ENCODE measurements around the gene KBTBD4.
"Not testable (repeated sequence)": the region's sequence is repeated elsewhere in the genome, so short reads cannot be mapped to it uniquely, and the experiment has no call there.

The KBTBD4 gene

DNA sequence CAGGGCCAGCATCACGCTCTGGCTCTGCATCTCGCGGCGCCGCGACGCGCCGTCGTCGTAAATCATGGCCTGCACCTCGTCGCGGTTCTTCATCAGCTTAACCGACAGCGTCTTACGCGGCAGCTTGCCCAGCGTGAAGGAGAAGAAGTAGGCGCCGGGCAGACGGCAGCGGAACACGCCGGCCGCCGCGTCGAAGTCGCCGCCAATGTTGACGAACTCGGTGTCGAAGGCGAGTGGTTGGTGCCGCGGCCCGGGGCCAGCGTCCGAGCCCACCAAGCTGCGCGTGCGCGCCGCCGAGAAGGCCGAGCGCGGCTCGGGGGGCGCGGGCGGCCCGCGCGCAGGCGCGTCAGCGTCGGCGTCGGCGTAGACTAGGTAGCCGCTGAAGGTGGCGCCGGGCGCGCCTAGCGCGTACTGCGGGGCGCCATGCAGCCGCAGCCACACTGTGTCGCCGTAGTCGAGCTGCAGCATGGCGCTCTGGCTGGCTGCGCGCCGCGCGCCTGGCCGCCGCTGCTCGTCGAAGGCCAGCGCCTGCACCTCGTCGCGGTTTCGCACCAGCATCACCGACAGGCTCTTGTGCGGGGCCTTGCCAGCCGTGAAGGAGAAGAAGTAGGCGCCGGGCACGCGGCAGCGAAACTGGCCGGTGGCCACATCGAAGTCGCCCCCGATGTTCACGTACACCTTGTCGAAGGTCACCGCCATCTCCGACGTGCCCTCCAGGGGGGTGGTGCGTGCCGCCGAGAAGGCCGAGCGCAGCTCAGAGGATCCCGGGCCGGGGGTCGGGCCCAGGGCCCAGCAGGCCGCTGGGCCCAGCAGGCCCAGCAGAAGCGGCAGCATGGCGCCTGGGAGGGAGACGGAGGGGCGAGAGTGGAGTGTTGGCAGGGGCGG, 11.4 kb upstream of the KBTBD4 start:
- no peak for DNase-seq

DNA sequence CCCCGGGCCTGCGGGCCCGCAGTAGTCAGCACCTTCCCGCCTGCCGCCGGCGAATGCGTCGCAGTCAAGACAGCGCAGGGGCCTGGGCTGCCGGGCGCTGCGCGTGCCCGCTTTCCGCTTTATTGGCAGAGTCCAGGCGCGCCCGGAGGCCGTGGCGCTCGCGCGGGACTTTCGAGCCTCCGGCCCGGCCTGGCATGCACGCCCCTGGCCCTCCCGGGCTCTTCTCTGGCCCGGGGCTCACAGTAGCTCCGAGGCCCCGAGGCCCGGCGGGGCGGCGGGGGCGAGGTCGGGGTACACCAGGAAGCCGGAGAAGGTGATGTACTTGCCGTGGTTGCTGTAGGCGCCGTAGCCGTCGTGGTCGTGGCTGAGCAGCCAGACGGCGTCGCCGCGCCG, 10.8 kb upstream of the KBTBD4 start:
- DNase-seq: no peak

DNA sequence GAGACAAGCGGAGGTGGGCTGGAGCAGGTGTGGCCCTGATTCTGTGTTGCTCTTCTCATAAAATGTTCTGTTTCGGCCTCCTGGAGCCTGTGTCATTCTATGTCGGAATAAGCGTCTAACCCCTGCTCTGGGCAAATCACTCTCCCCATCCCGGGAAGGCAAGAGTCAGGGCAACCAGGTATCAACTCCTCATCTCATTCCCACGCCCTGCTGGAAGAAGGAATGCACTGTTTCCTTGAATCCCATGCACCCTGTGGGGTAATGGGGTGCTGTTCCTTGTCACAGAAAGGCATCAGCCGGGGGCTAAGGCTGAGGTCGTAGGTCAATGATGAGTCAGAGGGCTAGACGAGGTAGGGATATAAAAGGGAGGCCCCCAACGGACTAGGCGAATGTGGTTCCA, 10.3 kb upstream of the KBTBD4 start:
- no peak for DNase-seq

DNA sequence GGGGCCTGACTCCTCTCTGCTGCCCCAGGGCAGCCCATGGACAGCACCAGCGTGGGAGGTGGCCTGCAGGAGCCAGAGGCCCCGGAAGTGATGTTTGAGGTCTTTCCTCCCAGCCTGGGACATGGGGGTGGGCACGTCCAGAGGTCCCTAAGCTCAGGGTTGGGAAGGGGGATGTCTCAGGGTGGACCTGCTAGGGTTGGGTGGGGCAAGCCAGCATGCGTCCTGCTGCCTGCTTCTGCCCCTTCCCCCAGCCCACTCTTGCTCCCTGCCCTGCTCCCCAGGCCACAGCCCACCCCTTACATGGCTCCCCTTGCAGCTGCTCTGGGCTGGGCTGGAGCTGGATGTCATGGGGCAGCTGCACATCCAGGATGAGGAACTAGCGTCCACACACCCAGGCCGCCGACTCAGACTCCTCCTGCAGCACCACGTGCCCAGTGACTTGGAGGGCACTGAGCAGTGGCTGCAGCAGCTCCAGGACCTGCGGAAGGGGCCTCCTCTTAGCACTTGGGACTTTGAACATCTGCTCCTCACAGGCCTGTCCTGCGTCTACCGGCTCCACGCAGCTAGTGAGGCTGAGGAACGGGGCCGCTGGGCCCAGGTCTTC, 9.1 kb upstream of the KBTBD4 start:
- DNase-seq: no peak

DNA sequence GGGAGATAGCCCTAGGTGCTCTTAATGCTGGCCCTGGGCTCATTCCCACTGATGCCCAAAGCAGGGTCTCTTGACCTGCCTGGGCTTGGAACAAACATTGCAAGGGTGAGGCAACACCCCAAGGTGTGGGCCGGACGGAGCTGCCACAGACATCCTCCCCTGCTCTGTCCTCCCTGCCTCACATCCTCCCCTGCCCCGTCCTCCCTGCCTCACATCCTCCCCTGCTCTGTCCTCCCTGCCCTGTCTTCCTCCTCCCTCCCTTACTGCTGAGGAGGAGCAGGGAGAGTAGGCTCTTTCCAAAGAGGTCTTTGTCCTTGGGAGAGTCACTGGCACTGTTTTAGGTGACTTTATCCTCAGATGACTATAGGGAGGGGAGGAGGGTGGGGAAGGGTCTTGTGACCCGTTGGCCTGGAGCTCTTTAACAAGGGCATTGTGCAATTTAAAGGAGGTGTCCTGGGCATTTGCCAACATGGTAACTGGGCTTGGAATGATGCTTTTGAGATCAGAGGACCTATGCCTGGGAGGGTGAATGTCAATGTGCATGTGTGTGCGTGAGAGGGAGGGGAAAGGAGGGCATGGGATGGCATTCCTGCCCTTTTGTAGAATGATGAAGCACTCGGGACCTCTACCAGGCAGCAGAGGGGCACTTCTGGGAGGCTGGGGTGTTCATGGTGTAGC, 8.4 kb upstream of the KBTBD4 start:
- DNase-seq: no peak

DNA sequence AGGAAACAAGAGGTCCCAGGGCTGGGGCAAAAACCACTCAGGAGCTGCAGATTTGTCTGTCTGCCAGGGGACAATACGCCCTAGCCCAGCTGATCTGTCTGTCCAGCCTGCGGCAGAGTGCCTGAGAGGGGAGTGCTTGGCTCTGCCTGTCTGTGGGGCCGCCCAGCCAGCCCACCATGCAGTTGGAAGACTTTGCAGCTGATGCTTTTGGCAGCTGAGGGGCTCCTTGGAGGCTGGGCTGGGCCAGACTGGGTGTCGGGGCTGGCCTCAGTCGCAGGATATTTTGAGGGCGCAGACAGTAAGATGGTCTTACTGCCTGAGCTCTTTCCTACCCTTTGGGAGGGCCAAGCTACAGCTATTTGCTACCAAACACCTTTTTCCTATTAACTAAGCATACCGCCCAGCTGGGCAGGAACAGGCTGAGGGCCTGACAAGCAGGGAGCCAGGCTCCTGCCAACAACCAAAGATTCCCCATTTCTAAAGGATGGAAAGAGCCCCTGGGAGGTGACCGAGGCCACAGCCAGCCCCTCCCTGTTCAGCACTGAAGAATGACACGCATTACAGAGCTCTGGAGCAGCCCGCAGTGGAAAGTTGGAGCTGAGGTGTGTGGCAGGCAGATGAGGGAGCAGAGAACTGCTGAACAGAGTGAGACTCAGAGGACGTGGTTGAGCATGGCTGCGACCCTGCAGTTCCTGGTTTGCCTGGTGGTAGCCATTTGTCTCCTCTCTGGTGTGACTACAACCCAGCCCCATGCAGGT, 7.5 kb upstream of the KBTBD4 start, which contains the start of gene FAM180B:
Gene FAM180B (plus strand): TSS at position 581 of the 758 bp plus-strand sequence. CDS start 91 bp downstream, at position 672.
- DNase-seq: no peak

DNA sequence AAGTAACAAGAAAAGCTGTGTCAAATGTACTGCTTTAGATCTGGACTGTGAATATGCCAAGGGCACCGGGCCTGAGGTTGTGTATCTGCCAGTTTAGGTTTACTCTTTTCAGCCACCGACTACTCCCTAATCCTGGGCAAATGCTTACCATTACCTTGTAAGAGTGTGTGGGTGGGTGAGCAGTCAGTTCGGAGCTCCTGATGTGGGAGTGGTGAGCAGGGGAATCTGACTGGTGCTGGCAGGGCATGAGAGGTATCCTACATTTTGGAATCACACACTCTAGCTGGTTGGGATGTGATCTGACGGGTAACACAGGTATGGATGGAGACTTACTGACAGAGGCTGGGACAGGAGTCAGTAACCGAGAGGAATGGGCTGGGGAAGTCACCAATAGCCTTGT, 5.1 kb upstream of the KBTBD4 start:
- DNase-seq: no peak

DNA sequence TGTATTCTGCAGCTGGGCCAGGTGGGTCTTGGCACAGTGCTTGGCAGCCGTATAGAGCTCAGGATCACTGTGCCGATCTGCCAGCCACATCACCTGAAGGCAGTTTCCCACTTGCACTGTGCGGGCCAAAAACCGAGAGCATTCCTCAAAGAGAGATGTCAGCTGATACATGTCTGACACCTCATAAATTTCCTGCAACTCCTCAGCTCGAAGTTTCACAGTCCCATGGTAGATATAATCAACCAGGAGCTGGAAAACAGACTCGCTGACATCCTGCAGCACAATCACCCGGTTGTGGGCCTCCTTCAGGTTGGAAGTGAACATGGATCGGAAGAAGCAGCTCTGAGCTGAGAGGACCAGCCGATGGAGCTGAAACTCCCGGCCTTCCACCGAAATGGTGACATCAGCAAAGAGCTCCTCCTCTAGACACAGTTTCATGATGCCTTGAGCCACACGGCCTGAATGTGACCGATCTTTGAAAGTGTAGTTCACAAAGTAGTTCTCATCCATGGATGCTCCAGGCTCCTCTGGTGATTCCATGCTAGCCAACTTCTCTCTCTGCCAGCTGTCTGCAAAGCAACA, 1.2 kb downstream of the KBTBD4 start:
- no peak for DNase-seq

DNA sequence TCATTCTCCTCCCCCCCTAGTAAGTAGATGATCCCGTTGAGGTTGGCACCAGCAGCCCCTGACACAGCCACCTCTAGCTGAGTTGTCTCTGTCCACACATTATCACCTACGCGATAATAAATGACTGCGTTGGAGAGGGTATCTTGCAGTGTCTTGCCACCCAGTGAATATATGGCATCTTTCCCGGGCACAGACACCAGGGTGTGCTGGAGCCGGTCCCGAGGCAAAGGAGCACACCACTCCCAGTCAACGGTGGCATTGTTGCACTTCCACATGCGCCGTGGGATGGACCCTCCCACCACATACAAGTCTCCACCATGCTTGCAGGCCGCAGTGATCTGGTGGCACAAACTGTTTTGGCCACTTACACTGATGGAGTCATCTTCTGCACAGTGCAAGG, 5.4 kb downstream of the KBTBD4 start:
- DNase-seq: no peak

DNA sequence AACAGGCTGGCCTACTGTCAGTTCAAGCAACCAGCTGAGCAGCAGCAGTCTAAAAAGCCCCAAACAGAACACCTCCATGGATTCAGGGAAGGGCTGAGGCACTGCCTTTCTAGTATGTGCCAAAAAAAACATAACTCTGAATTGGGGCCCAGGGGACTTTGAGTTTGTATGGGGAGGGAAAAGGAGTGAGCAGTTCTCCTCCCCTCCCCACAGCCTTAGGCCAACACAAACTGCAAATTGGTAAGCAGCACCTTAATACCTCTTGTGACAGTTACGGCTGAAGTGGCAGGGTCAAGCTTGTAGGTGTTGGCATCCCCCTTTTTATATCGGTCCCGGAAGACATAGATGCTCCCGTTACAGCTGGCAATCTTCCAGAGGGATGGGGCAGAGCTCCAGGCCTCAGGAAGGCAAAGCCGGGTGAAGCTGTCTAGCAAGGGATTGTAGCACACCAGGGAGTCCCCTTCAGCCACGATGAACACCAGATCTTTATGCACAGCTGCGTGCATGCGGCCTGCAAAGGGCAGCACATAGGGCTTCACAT, 6.0 kb downstream of the KBTBD4 start:
- no peak for DNase-seq

DNA sequence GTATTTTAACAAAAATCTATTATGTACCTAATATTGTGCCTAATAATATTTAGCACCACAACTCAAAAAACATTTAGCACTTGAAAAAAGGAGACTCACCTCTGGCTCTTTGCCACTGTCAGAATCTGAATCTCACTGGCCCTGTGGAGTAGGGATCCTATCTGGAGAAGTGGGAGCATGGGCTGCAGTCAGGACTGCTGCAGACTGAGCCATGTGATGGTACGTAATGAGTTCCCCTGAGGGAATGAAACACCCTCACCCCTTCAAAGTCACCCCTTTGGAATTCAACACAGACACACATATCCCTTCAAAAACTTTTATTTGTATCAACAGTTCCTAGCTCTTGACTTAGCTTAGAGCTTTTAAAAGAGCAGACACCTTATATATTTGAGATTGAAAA, 6.9 kb downstream of the KBTBD4 start:
- no peak for DNase-seq

DNA sequence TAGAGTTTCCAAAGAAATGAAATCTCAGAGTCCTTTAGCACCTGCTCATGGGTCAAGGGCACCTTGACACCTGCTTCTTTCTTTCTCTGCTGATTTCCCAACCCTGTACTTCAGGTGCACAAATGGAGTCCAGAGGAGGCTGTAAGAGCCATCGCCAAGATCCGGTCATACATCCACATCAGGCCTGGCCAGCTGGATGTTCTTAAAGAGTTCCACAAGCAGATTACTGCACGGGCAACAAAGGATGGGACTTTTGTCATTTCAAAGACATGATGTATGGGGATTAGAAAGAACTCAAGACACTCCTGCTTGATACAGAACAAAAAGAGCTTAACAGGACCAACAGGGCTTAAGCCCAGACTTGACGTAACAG, 7.4 kb downstream of the KBTBD4 start:
- DNase-seq: no peak

DNA sequence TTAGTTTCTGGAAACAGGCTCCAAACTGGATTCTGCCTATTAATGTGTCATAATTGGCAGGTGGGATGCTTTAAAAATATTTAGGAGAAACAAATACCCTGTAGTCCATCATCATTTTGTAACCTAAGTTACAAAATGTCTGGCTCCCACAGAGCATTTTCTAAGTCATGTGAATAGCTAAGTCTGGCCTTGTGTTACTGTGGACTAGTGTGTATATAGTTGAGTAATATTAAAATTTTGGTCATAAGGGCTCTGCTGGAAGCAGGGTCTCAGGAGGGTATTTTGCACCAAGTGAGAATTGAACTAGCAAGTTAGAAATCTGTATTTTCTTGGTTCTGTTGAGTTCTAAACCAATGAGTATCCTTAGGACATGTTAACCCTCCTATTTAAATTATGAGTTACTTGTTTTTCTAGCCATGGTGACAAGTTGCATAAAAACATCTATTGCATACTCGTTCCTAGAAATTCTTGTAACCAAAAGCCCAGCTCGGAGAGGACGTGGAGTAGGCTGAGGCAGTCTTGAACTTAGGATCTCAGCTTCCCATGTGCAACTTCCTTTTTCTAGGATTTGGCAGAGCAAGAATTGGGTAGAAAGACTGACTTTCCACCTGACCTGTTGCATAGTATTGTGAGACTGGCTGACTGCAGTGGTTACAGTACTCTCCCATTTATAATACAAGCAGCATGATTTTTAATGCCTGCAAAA, 8.0 kb downstream of the KBTBD4 start:
- DNase-seq: no peak

DNA sequence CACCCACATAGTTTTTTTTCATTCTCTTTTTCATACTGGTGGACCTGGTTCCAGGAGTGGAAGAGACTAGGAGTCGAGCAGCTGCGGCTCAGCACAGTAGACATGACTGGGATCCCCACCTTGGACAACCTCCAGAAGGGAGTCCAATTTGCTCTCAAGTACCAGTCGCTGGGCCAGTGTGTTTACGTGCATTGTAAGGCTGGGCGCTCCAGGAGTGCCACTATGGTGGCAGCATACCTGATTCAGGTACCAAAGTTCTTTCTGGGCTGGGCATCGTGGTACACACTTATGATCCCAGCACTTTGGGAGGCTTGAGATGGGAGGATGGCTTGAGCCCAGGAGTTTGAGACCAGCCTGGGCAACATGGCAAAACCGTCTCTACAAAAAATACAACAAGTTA, 9.1 kb downstream of the KBTBD4 start:
- no peak for DNase-seq

DNA sequence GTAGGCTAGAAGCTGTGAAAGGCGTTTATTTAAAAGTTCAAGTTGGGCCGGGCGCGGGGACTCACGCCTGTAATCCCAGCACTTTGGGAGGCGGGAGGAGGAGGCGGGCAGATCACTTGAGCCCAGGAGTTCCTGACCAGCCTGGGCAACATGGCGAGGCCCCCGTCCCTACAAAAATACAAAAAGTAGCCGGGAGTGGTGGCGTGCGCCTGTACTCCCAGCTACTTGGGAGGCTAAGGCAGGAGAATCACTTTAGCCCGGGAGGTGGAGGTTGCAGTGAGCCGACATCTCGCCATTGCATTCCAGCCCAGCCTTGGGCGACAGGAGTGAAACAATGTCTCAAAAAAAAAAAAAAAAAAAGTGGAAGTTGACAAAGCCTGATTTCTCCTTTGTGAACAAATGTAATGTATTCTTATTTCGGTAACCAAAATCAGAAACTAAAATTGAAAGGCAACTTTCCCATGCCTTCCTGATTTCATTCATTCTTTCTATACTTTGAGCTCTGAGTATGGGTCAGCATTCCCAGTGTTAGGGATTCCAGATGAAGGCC, 12.5 kb downstream of the KBTBD4 start:
- DNase-seq: peak; percentile 34

DNA sequence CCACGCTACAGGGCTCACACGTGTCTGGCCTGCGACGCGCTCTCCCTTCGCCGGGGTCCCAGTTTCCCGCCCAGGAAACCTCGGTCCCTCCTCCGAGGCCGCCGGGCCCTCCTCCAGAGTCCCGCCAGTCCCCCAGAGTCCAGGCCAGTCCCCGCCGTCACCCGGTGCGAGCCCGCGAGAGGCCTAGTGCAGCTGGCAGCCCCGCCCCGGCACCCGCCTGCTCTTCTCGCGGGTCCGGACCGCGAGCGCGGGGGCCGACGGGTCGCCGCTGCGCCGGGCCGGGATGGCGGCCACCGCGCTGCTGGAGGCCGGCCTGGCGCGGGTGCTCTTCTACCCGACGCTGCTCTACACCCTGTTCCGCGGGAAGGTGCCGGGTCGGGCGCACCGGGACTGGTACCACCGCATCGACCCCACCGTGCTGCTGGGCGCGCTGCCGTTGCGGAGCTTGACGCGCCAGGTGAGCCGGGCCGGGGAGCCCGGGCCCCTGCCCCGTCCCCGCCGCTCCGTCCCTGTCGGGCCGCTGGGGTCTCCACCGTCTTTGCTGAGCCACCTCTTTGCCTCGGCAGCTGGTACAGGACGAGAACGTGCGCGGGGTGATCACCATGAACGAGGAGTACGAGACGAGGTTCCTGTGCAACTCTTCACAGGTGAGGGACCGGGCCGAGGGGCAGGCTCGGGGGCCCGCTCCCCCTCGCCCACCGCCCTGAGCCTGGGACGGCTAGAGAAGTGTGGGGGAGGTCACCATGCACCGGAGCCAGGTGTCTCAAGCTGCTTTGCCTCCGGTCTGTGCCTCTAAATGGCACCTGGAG, 13.2 kb downstream of the KBTBD4 start, which contains the start of gene PTPMT1:
Gene PTPMT1 (plus strand): TSS at position 260 of the 809 bp plus-strand sequence. CDS start 24 bp downstream, at position 284.
- peak; percentile 80 for DNase-seq

DNA sequence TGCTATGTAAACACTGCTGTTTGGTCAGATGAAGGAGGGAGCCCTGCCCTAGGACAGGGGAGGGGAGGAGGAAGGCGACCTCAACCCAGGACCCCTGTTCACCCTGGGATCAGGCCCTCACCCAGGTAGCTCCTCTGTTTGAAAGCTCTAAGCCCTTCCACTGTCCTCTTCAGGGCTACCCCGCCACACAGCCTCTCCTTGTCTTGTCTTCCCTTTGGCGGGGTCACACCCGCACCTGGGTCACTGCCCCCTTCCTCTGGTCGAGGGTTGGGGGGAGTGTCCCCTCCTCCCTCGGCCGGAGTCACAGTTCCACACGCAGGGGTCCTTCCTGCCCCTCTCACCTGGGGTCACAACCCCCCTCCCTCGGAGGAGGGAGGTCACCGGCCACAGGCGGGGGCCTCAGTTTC, 13.8 kb downstream of the KBTBD4 start:
- no peak for DNase-seq

DNA sequence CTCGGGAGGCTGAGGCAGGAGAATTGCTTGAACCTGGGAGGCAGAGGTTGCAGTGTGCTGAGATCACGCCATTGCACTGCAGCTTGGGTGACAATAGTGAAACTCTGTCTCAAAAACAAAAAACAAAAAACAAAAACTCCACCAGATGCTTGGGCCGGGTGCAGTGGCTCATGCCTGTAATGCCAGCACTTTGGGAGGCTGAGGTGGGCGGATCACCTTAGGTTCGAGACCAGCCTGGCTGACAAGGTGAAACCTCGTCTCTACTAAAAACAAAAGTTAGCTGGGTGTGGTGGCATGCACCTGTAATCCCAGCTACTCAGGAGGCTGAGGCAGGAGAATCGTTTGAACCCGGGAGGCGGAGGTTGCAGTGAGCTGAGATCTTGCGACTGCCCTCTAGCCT, 14.4 kb downstream of the KBTBD4 start:
- DNase-seq: not testable (repeated sequence)

DNA sequence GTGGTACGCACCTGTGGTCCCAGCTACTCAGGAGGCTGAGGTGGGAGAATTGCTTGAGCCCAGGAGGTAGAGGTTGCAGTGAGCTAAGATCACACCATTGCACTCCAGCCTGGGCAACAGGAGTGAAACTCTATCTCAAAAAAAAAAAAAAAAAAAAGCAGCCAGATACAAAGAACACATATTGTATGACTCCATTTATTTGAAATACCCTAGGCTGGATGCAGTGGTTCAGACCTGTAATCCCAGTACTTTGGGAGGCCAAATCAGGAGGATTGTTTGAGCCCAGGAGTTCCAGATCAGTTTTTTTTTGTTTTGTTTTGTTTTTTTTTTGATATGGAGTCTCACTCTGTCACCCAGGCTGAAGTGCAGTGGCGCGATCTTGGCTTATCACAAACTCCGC, 16.4 kb downstream of the KBTBD4 start:
- DNase-seq: not testable (repeated sequence)

DNA sequence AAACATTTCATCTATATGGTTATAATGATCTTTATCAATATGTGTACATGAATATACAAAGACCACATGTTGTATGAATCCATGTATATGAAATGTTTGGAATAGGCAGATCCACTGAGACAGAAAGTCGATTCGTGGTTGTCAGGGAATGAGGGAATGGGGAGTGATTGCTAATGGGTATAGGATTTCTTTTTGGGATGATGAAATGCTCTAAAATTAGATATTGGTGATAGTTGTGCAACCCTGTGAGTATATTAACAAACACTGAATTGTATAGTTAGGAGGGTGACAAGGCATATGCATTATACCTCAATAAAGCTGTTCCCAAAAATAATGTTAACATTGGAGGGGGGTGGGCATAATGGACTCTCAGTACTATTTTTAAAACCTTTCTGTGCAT, 18.3 kb downstream of the KBTBD4 start:
- no peak for DNase-seq
